ENCODE results near the gene BBS12.

The BBS12 gene

GRCh38 chr4:122765692-122766352 lies 33.3 kb downstream of the BBS12 start:
- no peak for TF ChIP-seq CTCF (conservative IDR thresholded peaks at IDR 0.05)
- TF ChIP-seq ZFX (IDR thresholded peaks at IDR 0.05) = no peak
- H3K27ac ChIP-seq = no peak overlapping the region

GRCh38 chr4:122766353-122766705 lies 33.8 kb downstream of the BBS12 start:
- TF ChIP-seq ZFX (IDR thresholded peaks at IDR 0.05) = no peak
- no peak for TF ChIP-seq CTCF (conservative IDR thresholded peaks at IDR 0.05)
- H3K27ac ChIP-seq = no peak overlapping the region

- no peak for TF ChIP-seq CTCF (conservative IDR thresholded peaks at IDR 0.05)
- TF ChIP-seq ZFX (IDR thresholded peaks at IDR 0.05) = no peak
- no peak overlapping the region for H3K27ac ChIP-seq
These were observed 34.4 kb downstream of the BBS12 start for GRCh38 chr4:122766950-122767349.

GRCh38 chr4:122771724-122772123 lies 39.2 kb downstream of the BBS12 start:
- H3K27ac ChIP-seq = no peak overlapping the region
- TF ChIP-seq CTCF (conservative IDR thresholded peaks at IDR 0.05) (no peak), ZFX (IDR thresholded peaks at IDR 0.05) (no peak)

GRCh38 chr4:122772311-122772710 lies 39.8 kb downstream of the BBS12 start:
- H3K27ac ChIP-seq = no peak overlapping the region
- TF ChIP-seq CTCF (conservative IDR thresholded peaks at IDR 0.05) = no peak
- no peak for TF ChIP-seq ZFX (IDR thresholded peaks at IDR 0.05)

- TF ChIP-seq ZFX (IDR thresholded peaks at IDR 0.05) (no peak), CTCF (conservative IDR thresholded peaks at IDR 0.05) (no peak)
- H3K27ac ChIP-seq = no peak overlapping the region
These were observed 40.5 kb downstream of the BBS12 start for GRCh38 chr4:122772986-122773385.

GRCh38 chr4:122775039-122775438 lies 42.5 kb downstream of the BBS12 start:
- TF ChIP-seq ZFX (IDR thresholded peaks at IDR 0.05) = no peak
- no peak for TF ChIP-seq CTCF (conservative IDR thresholded peaks at IDR 0.05)

More at GRCh38 chr4:122775039-122775438, 42.5 kb downstream of the BBS12 start:
- no peak overlapping the region for H3K27ac ChIP-seq

All from C4-2B (cell line).